ENCODE data around the gene POMGNT1.

POMGNT1 gene

GRCh38 chr1:46184920-46185658 lies 13.1 kb downstream of the POMGNT1 start:
- Histone ChIP-seq H3K36me3 (peaks cover 29% of the 10 kb centered on the region), H3K4me3 (no peak overlapping the region), H3K4me2 (no peak overlapping the region), H3K27ac (no peak overlapping the region), H3K4me1 (peaks cover 25% of the 10 kb centered on the region), H3K9ac (no peak overlapping the region), H3K27me3 (no peaks in the 10 kb centered on the region), H4K20me1 (no peaks in the 10 kb centered on the region), H3K9me3 (no peaks in the 10 kb centered on the region)
- TF ChIP-seq Cebpa-rat (IDR thresholded peaks at IDR 0.05) = no peak

GRCh38 chr1:46183926-46184557 lies 14.2 kb downstream of the POMGNT1 start:
- H4K20me1 ChIP-seq = no peaks in the 10 kb centered on the region
- peaks cover 29% of the 10 kb centered on the region for H3K4me1 ChIP-seq
- no peaks in the 10 kb centered on the region for H3K9me3 ChIP-seq
- H3K27me3 ChIP-seq = no peaks in the 10 kb centered on the region
- peaks cover 18% of the 10 kb centered on the region for H3K36me3 ChIP-seq
- no peak overlapping the region for H3K4me2 ChIP-seq
- H3K4me3 ChIP-seq = no peak overlapping the region
- H3K27ac ChIP-seq = no peak overlapping the region
- TF ChIP-seq Cebpa-rat (IDR thresholded peaks at IDR 0.05) = no peak
- H3K9ac ChIP-seq = no peak overlapping the region

- peaks cover 12% of the 10 kb centered on the region; the same call in 1 of the 2 replicates for H3K36me3 ChIP-seq
- no peak overlapping the region for H3K4me3 ChIP-seq
- no peak for TF ChIP-seq Cebpa-rat (IDR thresholded peaks at IDR 0.05)
- H3K4me1 ChIP-seq = peaks cover 24% of the 10 kb centered on the region
- no peak overlapping the region for H3K4me2 ChIP-seq
- H3K9ac ChIP-seq = no peak overlapping the region
- no peaks in the 10 kb centered on the region for H3K27me3 ChIP-seq
- H4K20me1 ChIP-seq = no peaks in the 10 kb centered on the region
- H3K27ac ChIP-seq = no peak overlapping the region
- no peaks in the 10 kb centered on the region for H3K9me3 ChIP-seq
Observed at GRCh38 chr1:46183079-46183847, 15.0 kb downstream of the POMGNT1 start.

GRCh38 chr1:46181343-46182260 lies 16.6 kb downstream of the POMGNT1 start:
- Histone ChIP-seq H3K9ac (peak overlapping the region; percentile 46; the same call in 1 of the 2 replicates), H3K36me3 (no peaks in the 10 kb centered on the region), H4K20me1 (no peaks in the 10 kb centered on the region), H3K4me3 (no peak overlapping the region), H3K4me2 (peak overlapping the region; percentile 15), H3K27me3 (no peaks in the 10 kb centered on the region), H3K9me3 (no peaks in the 10 kb centered on the region), H3K27ac (no peak overlapping the region), H3K4me1 (peaks cover 20% of the 10 kb centered on the region)
- TF ChIP-seq Cebpa-rat (IDR thresholded peaks at IDR 0.05) = no peak

- Histone ChIP-seq H3K36me3 (no peaks in the 10 kb centered on the region), H3K4me2 (no peak overlapping the region), H3K9ac (0 out of 2 replicates have a peak overlapping the region, but pooled peaks have one; percentile 10), H3K27ac (no peak overlapping the region), H3K4me3 (no peak overlapping the region), H3K4me1 (peaks cover 27% of the 10 kb centered on the region), H3K9me3 (no peaks in the 10 kb centered on the region), H3K27me3 (no peaks in the 10 kb centered on the region), H4K20me1 (no peaks in the 10 kb centered on the region)
- TF ChIP-seq Cebpa-rat (IDR thresholded peaks at IDR 0.05) = no peak
Observed at GRCh38 chr1:46180082-46180616, 18.1 kb downstream of the POMGNT1 start.

- no peaks in the 10 kb centered on the region for H3K36me3 ChIP-seq
- H3K4me3 ChIP-seq = no peak overlapping the region
- no peak overlapping the region for H3K27ac ChIP-seq
- H3K9me3 ChIP-seq = no peaks in the 10 kb centered on the region
- H3K9ac ChIP-seq = no peak overlapping the region
- H4K20me1 ChIP-seq = no peaks in the 10 kb centered on the region
- TF ChIP-seq Cebpa-rat (IDR thresholded peaks at IDR 0.05) = no peak
- peak overlapping the region; percentile 43 for H3K4me2 ChIP-seq
- peaks cover 27% of the 10 kb centered on the region for H3K4me1 ChIP-seq
- no peaks in the 10 kb centered on the region for H3K27me3 ChIP-seq
Observed at GRCh38 chr1:46179138-46180081, 18.8 kb downstream of the POMGNT1 start.

- Histone ChIP-seq H3K4me3 (no peak within 1 kb of the TSS), H3K9ac (no peak within 1 kb of the TSS), H3K4me2 (peak within 1 kb of the TSS; percentile 43), H3K9me3 (no peaks in the 10 kb centered on the region), H4K20me1 (no peaks in the 10 kb centered on the region), H3K4me1 (peaks cover 48% of the 10 kb centered on the region), H3K36me3 (no peaks in the 10 kb centered on the region), H3K27ac (no peak within 1 kb of the TSS), H3K27me3 (no peaks in the 10 kb centered on the region)
- no peak for TF ChIP-seq Cebpa-rat (IDR thresholded peaks at IDR 0.05)
Observed at GRCh38 chr1:46176211-46176865, 21.9 kb downstream of the POMGNT1 start, which contains the start of gene P3R3URF. TSS of gene P3R3URF (minus strand) at chr1:46176488. CDS start at chr1:46176471, 17 bp downstream.

- Histone ChIP-seq H3K4me2 (no peak overlapping the region), H3K27me3 (no peaks in the 10 kb centered on the region), H3K9ac (no peak overlapping the region), H3K4me3 (no peak overlapping the region), H4K20me1 (no peaks in the 10 kb centered on the region), H3K36me3 (no peaks in the 10 kb centered on the region), H3K27ac (no peak overlapping the region), H3K4me1 (peaks cover 54% of the 10 kb centered on the region), H3K9me3 (no peaks in the 10 kb centered on the region)
- TF ChIP-seq Cebpa-rat (IDR thresholded peaks at IDR 0.05) = no peak
Observed at GRCh38 chr1:46175243-46175642, 23.0 kb downstream of the POMGNT1 start.
